ENCODE measurements around the gene INF2.

Gene INF2

GRCh38 chr14:104700225-104700651, 10.8 kb downstream of the INF2 start:
- no peak for ATAC-seq
- TF ChIP-seq ARNTL (CRISPR knock-in tag; IDR thresholded peaks at IDR 0.05; ENCODE audit: borderline replicate concordance, low read depth): no peak
- TF ChIP-seq OSR1 (CRISPR knock-in tag; IDR thresholded peaks at IDR 0.05): no peak
- no peak for TF ChIP-seq ZNF565 (CRISPR knock-in tag; conservative IDR thresholded peaks at IDR 0.05; ENCODE audit: low read depth)
- TF ChIP-seq BACH2 (CRISPR knock-in tag; IDR thresholded peaks at IDR 0.05; ENCODE audit: borderline replicate concordance): no peak
- no peak for TF ChIP-seq ZNF8 (CRISPR knock-in tag; IDR thresholded peaks at IDR 0.05)
- TF ChIP-seq, protein P1, sequence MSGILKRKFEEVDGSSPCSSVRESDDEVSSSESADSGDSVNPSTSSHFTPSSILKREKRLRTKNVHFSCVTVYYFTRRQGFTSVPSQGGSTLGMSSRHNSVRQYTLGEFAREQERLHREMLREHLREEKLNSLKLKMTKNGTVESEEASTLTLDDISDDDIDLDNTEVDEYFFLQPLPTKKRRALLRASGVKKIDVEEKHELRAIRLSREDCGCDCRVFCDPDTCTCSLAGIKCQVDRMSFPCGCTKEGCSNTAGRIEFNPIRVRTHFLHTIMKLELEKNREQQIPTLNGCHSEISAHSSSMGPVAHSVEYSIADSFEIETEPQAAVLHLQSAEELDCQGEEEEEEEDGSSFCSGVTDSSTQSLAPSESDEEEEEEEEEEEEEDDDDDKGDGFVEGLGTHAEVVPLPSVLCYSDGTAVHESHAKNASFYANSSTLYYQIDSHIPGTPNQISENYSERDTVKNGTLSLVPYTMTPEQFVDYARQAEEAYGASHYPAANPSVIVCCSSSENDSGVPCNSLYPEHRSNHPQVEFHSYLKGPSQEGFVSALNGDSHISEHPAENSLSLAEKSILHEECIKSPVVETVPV (CRISPR knock-in tag; IDR thresholded peaks at IDR 0.05): no peak

DNA sequence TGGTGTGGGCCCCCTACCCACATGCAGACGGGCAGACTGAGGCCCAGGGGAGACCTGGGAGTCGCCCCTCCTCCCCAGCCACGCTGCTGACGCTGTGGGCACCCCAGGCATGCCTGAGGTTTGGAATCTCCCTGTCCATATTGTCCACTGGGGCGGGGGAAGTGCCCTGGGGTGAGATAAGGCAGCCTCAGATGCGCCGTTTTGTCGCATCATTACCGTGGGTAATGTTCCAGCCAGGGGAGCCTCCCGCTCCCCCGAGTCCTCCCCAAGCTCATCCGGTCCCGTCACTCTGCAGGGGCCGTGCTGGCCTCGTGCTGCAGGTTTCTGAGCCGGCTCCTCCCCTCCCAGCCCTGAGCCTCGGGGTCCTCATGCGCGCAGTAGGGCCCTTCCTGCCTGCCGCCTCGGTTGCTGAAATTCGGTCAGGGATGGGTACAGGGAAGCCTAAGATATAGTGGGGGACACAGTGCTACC, 11.4 kb downstream of the INF2 start:
- ATAC-seq: no peak
- TF ChIP-seq ZFP30 (CRISPR knock-in tag; IDR thresholded peaks at IDR 0.05) (no peak), ARNTL (CRISPR knock-in tag; IDR thresholded peaks at IDR 0.05; ENCODE audit: borderline replicate concordance, low read depth) (no peak), TSHZ2 (CRISPR knock-in tag; IDR thresholded peaks at IDR 0.05) (no peak), GLIS3 (CRISPR knock-in tag; IDR thresholded peaks at IDR 0.05) (no peak), ISL1 (CRISPR knock-in tag; IDR thresholded peaks at IDR 0.05) (no peak)
- TF ChIP-seq, protein P2, sequence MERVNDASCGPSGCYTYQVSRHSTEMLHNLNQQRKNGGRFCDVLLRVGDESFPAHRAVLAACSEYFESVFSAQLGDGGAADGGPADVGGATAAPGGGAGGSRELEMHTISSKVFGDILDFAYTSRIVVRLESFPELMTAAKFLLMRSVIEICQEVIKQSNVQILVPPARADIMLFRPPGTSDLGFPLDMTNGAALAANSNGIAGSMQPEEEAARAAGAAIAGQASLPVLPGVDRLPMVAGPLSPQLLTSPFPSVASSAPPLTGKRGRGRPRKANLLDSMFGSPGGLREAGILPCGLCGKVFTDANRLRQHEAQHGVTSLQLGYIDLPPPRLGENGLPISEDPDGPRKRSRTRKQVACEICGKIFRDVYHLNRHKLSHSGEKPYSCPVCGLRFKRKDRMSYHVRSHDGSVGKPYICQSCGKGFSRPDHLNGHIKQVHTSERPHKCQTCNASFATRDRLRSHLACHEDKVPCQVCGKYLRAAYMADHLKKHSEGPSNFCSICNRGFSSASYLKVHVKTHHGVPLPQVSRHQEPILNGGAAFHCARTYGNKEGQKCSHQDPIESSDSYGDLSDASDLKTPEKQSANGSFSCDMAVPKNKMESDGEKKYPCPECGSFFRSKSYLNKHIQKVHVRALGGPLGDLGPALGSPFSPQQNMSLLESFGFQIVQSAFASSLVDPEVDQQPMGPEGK (CRISPR knock-in tag; IDR thresholded peaks at IDR 0.05; ENCODE audit: borderline replicate concordance): no peak

GRCh38 chr14:104701383-104702076, 12.1 kb downstream of the INF2 start:
- ATAC-seq: no peak

DNA sequence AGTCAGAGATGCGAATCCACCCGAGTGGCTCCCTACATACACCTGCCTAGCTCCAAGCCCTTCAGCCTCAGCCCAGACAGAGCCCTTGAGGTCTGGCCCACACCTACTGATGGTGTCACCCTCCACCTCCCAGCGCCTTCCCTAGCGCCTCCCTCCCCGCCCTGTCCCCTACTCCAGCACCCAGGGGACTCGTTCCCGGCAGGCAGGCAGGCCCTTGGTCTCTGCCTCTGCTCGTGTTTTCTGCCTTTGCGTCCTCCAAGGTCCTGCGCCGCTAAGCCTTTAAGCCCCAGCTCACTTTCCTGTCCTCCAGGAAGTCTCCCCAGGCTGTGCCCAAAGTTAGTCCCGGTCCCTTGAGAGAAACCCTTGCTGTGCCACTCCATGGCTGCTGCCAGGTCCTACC, 12.7 kb downstream of the INF2 start:
- ATAC-seq: no peak
- no peak for TF ChIP-seq TSHZ2 (CRISPR knock-in tag; IDR thresholded peaks at IDR 0.05)
- TF ChIP-seq ZFP30 (CRISPR knock-in tag; IDR thresholded peaks at IDR 0.05): no peak
- TF ChIP-seq, protein P2 (CRISPR knock-in tag; IDR thresholded peaks at IDR 0.05; ENCODE audit: borderline replicate concordance): no peak
- no peak for TF ChIP-seq ZFP3 (CRISPR knock-in tag; IDR thresholded peaks at IDR 0.05)
- no peak for TF ChIP-seq SNAI2 (CRISPR knock-in tag; IDR thresholded peaks at IDR 0.05)

More at GRCh38 chr14:104701383-104702076, 12.1 kb downstream of the INF2 start:
- TF ChIP-seq ISL1 (CRISPR knock-in tag; IDR thresholded peaks at IDR 0.05) (no peak), TOX (CRISPR knock-in tag; IDR thresholded peaks at IDR 0.05; ENCODE audit: borderline replicate concordance) (no peak), ZFP30 (CRISPR knock-in tag; IDR thresholded peaks at IDR 0.05) (no peak), ZFP3 (CRISPR knock-in tag; IDR thresholded peaks at IDR 0.05) (no peak), ZNF565 (CRISPR knock-in tag; conservative IDR thresholded peaks at IDR 0.05; ENCODE audit: low read depth) (no peak)
- TF ChIP-seq, protein P3, sequence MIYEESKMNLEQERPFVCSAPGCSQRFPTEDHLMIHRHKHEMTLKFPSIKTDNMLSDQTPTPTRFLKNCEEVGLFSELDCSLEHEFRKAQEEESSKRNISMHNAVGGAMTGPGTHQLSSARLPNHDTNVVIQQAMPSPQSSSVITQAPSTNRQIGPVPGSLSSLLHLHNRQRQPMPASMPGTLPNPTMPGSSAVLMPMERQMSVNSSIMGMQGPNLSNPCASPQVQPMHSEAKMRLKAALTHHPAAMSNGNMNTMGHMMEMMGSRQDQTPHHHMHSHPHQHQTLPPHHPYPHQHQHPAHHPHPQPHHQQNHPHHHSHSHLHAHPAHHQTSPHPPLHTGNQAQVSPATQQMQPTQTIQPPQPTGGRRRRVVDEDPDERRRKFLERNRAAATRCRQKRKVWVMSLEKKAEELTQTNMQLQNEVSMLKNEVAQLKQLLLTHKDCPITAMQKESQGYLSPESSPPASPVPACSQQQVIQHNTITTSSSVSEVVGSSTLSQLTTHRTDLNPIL (CRISPR knock-in tag; IDR thresholded peaks at IDR 0.05; ENCODE audit: low read depth): no peak
- TF ChIP-seq, protein P2 (CRISPR knock-in tag; IDR thresholded peaks at IDR 0.05; ENCODE audit: borderline replicate concordance): no peak

Data from SK-N-SH treated with all-trans-retinoic acid at 6 μM for 48 hours (cell line).